HG03354 (cell line): Measurements from ENCODE around the gene TCAIM.

ENCODE experiments used
- ATAC-seq: cut with Tn5 transposase; IDR thresholded peaks from one replicate; pipeline ENCODE4 v1.9.1; 2021; ENCODE audit warnings: mild to moderate bottlenecking; ENCODE audit not compliant: unreplicated experiment, poor library complexity, severe bottlenecking

Gene TCAIM

GRCh38 chr3:44439499-44440295 is 101.1 kb downstream of the TCAIM start:
- ATAC-seq, result peak; percentile 93

- ATAC-seq, result no peak
Measured at GRCh38 chr3:44442596-44443309, 104.2 kb downstream of the TCAIM start.

- ATAC-seq, result no peak
Measured at GRCh38 chr3:44444437-44444836, 105.9 kb downstream of the TCAIM start.

- no peak for ATAC-seq
Measured at GRCh38 chr3:44444896-44445691, 106.5 kb downstream of the TCAIM start.

- no peak for ATAC-seq
Measured at GRCh38 chr3:44445786-44446185, 107.2 kb downstream of the TCAIM start.

GRCh38 chr3:44446929-44447328 is 108.4 kb downstream of the TCAIM start:
- no peak for ATAC-seq

GRCh38 chr3:44451441-44451840 is 112.9 kb downstream of the TCAIM start:
- ATAC-seq, result no peak

GRCh38 chr3:44454258-44454657 is 115.7 kb downstream of the TCAIM start:
- no peak for ATAC-seq

- ATAC-seq, result no peak
Measured at GRCh38 chr3:44455318-44455717, 116.8 kb downstream of the TCAIM start.
